ENCODE measurements around the gene PAK4. TPM values are rescaled to one million over a fixed set of nuclear protein-coding genes. Genes with fewer than 3 reads are reported as not detected.

Gene PAK4
- polyA plus RNA-seq, 1 donor (not counting 4 experiments of a cell fraction or from before 2014, with no cell fraction given), result 11.2 TPM

- Histone ChIP-seq H3K4me3 (ENCODE audit: control insufficient read depth in 2 of 3, extremely low read depth in 1 of 3, insufficient read depth in 2 of 3, low read depth in 1 of 3, low read length in 3 of 3) (no peak overlapping the region), H3K9ac (ENCODE audit: control insufficient read depth, extremely low read depth, insufficient read depth, low read length) (no peak overlapping the region), H3K4me1 (ENCODE audit: control insufficient read depth, extremely low read depth, insufficient read depth, low read length) (peaks cover 16% of the 10 kb centered on the region), H4K20me1 (ENCODE audit: control insufficient read depth, extremely low read depth, insufficient read depth, low read length) (peaks cover 3% of the 10 kb centered on the region), H3K27me3 (ENCODE audit: control insufficient read depth, extremely low read depth, insufficient read depth, low read length) (no peaks in the 10 kb centered on the region), H2AFZ (ENCODE audit: control insufficient read depth, low read length) (no peak overlapping the region), H3K79me2 (ENCODE audit: control insufficient read depth, insufficient read depth, low read length) (peaks cover 72% of the 10 kb centered on the region), H3K27ac (ENCODE audit: control insufficient read depth, insufficient read depth, low read length) (no peak overlapping the region), H3K36me3 (ENCODE audit: control insufficient read depth in 2 of 2, extremely low read depth in 1 of 2, insufficient read depth in 2 of 2, low read length in 2 of 2) (no peaks in the 10 kb centered on the region), H3K4me2 (ENCODE audit: control insufficient read depth, extremely low read depth, insufficient read depth, low read depth, low read length) (no peak overlapping the region), H3K9me3 (ENCODE audit: control insufficient read depth, low read depth, low read length) (no peaks in the 10 kb centered on the region), H3K9me1 (ENCODE audit: control insufficient read depth, extremely low read depth, insufficient read depth, low read length) (no peaks in the 10 kb centered on the region)
- DNase-seq (ENCODE audit: low read depth, low spot score) (no peak), FAIRE-seq (no peak)
- TF ChIP-seq EZH2 (IDR thresholded peaks at IDR 0.05; ENCODE audit: low read length), result no peak
- no peak for TF ChIP-seq CTCF (optimal IDR thresholded peaks at IDR 0.05 in 1 of 3, IDR thresholded peaks at IDR 0.05 in 1 of 3, conservative IDR thresholded peaks at IDR 0.05 in 1 of 3; ENCODE audit: extremely low read depth in 1 of 3, insufficient read depth in 2 of 3, low read length in 3 of 3)
- dilution Hi-C loops (cut with MboI; ENCODE audit: extremely low pct_ligation_motif_present, low sequenced_read_pairs), result no loop called here
Observed at GRCh38 chr19:39127812-39128515, 2.4 kb downstream of the PAK4 start.

GRCh38 chr19:39128516-39129079, 3.0 kb downstream of the PAK4 start:
- Histone ChIP-seq H3K27ac (ENCODE audit: control insufficient read depth, insufficient read depth, low read length) (no peak overlapping the region), H3K27me3 (ENCODE audit: control insufficient read depth, extremely low read depth, insufficient read depth, low read length) (no peaks in the 10 kb centered on the region), H3K36me3 (ENCODE audit: control insufficient read depth in 2 of 2, extremely low read depth in 1 of 2, insufficient read depth in 2 of 2, low read length in 2 of 2) (no peaks in the 10 kb centered on the region), H3K4me2 (ENCODE audit: control insufficient read depth, extremely low read depth, insufficient read depth, low read depth, low read length) (no peak overlapping the region), H3K9me3 (ENCODE audit: control insufficient read depth, low read depth, low read length) (no peaks in the 10 kb centered on the region), H4K20me1 (ENCODE audit: control insufficient read depth, extremely low read depth, insufficient read depth, low read length) (peaks cover 3% of the 10 kb centered on the region), H3K4me1 (ENCODE audit: control insufficient read depth, extremely low read depth, insufficient read depth, low read length) (peaks cover 17% of the 10 kb centered on the region), H2AFZ (ENCODE audit: control insufficient read depth, low read length) (no peak overlapping the region), H3K9me1 (ENCODE audit: control insufficient read depth, extremely low read depth, insufficient read depth, low read length) (no peaks in the 10 kb centered on the region), H3K79me2 (ENCODE audit: control insufficient read depth, insufficient read depth, low read length) (peaks cover 78% of the 10 kb centered on the region), H3K4me3 (ENCODE audit: control insufficient read depth in 2 of 3, extremely low read depth in 1 of 3, insufficient read depth in 2 of 3, low read depth in 1 of 3, low read length in 3 of 3) (no peak overlapping the region), H3K9ac (ENCODE audit: control insufficient read depth, extremely low read depth, insufficient read depth, low read length) (no peak overlapping the region)
- FAIRE-seq (no peak), DNase-seq (ENCODE audit: low read depth, low spot score) (no peak)
- TF ChIP-seq EZH2 (IDR thresholded peaks at IDR 0.05; ENCODE audit: low read length) (no peak), CTCF (optimal IDR thresholded peaks at IDR 0.05 in 1 of 3, IDR thresholded peaks at IDR 0.05 in 1 of 3, conservative IDR thresholded peaks at IDR 0.05 in 1 of 3; ENCODE audit: extremely low read depth in 1 of 3, insufficient read depth in 2 of 3, low read length in 3 of 3) (no peak)
- dilution Hi-C loops (cut with MboI; ENCODE audit: extremely low pct_ligation_motif_present, low sequenced_read_pairs), result no loop called here
